HepG2 (cell line): ENCODE results near the gene QSOX2.

Experiments
- CEBPB ChIP-seq: IDR thresholded peaks from 2 replicates; pipeline ENCODE4 v1.6.1; 2011; ENCODE audit warnings: low read depth, low read length, improper control_type of control experiment, borderline replicate concordance
- CENPT ChIP-seq: sonication (generic); formaldehyde crosslinking; IDR thresholded peaks from 2 replicates; pipeline ENCODE4 v1.8.0; 2022; ENCODE audit warnings: low read depth, mild to moderate bottlenecking, moderate library complexity, missing genetic modification reagents
- CREB1 ChIP-seq, 2 experiments: fragments of 450-650 bp in 1 of 2; IDR thresholded peaks; 2 replicates each; pipeline ENCODE4 v1.6.1; 2016 to 2017; ENCODE audit warnings: control low read depth in 1 of 2, mild to moderate bottlenecking in 1 of 2, missing compliant biosample characterization in 1 of 2, missing genetic modification characterization in 1 of 2
- HNRNPH1 ChIP-seq: fragments of 200-400 bp; formaldehyde crosslinking; optimal IDR thresholded peaks from 2 replicates; pipeline ENCODE3; 2017; ENCODE audit warnings: mild to moderate bottlenecking, low read depth, low read length
- MYNN ChIP-seq: sonication (generic); formaldehyde crosslinking; IDR thresholded peaks from 2 replicates; pipeline ENCODE4 v1.4.0; 2020; ENCODE audit warnings: mild to moderate bottlenecking, low read depth, missing genetic modification reagents
- RXRA ChIP-seq: sonication (generic); formaldehyde crosslinking; IDR thresholded peaks from 2 replicates; pipeline ENCODE4 v1.5.1; 2020; ENCODE audit warnings: missing genetic modification reagents
- SIN3A ChIP-seq: IDR thresholded peaks from 2 replicates; pipeline ENCODE4 v1.6.1; 2011; ENCODE audit warnings: low read depth, mild to moderate bottlenecking, control low read depth, low read length, borderline replicate concordance
- ZBTB42 ChIP-seq: sonication (generic); formaldehyde crosslinking; IDR thresholded peaks from 2 replicates; pipeline ENCODE4 v1.5.0; 2020; ENCODE audit warnings: mild to moderate bottlenecking, missing genetic modification reagents
- TF ChIP-seq, protein P1 (sequence below), 2 experiments: IDR thresholded peaks; 2 replicates each; pipeline ENCODE4 v1.6.1; 2011 to 2012; ENCODE audit warnings: low read length in 2 of 2, borderline replicate concordance in 1 of 2, low read depth in 1 of 2, mild to moderate bottlenecking in 1 of 2, moderate library complexity in 1 of 2
- TF ChIP-seq, protein P2 (sequence below): sonication (generic); formaldehyde crosslinking; IDR thresholded peaks from 2 replicates; pipeline ENCODE4 v1.4.0; 2020; ENCODE audit warnings: mild to moderate bottlenecking, low read depth, missing genetic modification reagents
- TF ChIP-seq, protein P3 (sequence below), 2 experiments: sonication (generic) in 1 of 2; formaldehyde crosslinking in 1 of 2; IDR thresholded peaks; 2 replicates each; pipeline versions ENCODE4 v1.5.1 to v1.6.1; 2011 to 2020; ENCODE audit warnings: borderline replicate concordance in 1 of 2, low read depth in 1 of 2, low read length in 1 of 2, mild to moderate bottlenecking in 1 of 2, missing genetic modification reagents in 1 of 2, moderate library complexity in 1 of 2

DNA sequence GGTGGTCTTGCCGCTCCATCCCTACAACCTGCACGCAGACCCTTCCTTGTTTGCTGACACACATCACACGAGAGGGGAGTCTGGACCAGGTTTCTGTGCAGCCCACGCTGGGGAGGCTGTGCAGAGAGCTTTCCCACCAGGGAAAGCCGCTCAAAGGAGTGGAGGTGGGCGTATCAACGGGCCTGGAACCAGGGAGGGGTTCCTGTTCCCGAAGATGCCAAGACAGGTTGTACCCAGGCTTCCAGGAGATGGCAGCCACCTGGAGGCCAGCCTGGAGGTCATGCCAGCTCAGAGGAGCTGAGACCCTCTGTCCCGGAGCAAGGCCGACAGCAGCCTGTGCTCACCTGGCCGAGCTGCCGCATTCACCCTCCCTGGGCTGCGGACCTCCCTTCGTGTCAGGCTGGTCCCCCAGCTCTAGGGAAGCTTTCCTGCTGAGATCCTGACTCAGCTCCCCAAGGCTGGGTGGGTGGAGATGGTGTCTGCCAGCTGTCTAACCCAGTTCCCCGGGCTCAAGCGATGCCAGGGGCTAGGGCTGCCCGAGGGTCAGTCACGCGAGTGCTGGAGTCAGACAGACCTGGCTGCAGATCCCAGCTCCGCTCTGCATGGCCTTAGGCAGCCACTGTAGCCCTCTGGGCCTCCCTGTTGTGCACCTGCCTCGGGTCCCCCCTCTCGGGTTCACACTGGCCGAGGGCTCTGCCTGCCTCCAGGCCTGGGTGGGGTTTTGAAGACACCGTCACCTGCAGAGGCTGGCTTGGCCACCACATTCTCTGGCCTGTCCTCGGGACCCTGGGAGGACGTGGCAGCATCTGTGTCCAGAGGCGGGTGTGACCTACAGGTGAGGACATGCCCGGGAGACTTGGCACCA, 28.5 kb upstream of the QSOX2 start:
- TF ChIP-seq MYNN (CRISPR knock-in tag) (no peak), CEBPB (no peak), CENPT (CRISPR knock-in tag) (no peak), HNRNPH1 (no peak), CREB1 (IDR thresholded peaks at IDR 0.05) (no peak), CREB1 (CRISPR knock-in tag; IDR thresholded peaks at IDR 0.05) (no peak), RXRA (no peak), ZBTB42 (CRISPR knock-in tag) (no peak), SIN3A (no peak)
- TF ChIP-seq, protein P1, sequence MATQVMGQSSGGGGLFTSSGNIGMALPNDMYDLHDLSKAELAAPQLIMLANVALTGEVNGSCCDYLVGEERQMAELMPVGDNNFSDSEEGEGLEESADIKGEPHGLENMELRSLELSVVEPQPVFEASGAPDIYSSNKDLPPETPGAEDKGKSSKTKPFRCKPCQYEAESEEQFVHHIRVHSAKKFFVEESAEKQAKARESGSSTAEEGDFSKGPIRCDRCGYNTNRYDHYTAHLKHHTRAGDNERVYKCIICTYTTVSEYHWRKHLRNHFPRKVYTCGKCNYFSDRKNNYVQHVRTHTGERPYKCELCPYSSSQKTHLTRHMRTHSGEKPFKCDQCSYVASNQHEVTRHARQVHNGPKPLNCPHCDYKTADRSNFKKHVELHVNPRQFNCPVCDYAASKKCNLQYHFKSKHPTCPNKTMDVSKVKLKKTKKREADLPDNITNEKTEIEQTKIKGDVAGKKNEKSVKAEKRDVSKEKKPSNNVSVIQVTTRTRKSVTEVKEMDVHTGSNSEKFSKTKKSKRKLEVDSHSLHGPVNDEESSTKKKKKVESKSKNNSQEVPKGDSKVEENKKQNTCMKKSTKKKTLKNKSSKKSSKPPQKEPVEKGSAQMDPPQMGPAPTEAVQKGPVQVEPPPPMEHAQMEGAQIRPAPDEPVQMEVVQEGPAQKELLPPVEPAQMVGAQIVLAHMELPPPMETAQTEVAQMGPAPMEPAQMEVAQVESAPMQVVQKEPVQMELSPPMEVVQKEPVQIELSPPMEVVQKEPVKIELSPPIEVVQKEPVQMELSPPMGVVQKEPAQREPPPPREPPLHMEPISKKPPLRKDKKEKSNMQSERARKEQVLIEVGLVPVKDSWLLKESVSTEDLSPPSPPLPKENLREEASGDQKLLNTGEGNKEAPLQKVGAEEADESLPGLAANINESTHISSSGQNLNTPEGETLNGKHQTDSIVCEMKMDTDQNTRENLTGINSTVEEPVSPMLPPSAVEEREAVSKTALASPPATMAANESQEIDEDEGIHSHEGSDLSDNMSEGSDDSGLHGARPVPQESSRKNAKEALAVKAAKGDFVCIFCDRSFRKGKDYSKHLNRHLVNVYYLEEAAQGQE (IDR thresholded peaks at IDR 0.05; ENCODE audit: borderline replicate concordance in 1 of 2, low read depth in 1 of 2, low read length in 2 of 2), result no peak
- TF ChIP-seq, protein P2, sequence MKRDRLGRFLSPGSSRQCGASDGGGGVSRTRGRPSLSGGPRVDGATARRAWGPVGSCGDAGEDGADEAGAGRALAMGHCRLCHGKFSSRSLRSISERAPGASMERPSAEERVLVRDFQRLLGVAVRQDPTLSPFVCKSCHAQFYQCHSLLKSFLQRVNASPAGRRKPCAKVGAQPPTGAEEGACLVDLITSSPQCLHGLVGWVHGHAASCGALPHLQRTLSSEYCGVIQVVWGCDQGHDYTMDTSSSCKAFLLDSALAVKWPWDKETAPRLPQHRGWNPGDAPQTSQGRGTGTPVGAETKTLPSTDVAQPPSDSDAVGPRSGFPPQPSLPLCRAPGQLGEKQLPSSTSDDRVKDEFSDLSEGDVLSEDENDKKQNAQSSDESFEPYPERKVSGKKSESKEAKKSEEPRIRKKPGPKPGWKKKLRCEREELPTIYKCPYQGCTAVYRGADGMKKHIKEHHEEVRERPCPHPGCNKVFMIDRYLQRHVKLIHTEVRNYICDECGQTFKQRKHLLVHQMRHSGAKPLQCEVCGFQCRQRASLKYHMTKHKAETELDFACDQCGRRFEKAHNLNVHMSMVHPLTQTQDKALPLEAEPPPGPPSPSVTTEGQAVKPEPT, result no peak
- TF ChIP-seq, protein P3, sequence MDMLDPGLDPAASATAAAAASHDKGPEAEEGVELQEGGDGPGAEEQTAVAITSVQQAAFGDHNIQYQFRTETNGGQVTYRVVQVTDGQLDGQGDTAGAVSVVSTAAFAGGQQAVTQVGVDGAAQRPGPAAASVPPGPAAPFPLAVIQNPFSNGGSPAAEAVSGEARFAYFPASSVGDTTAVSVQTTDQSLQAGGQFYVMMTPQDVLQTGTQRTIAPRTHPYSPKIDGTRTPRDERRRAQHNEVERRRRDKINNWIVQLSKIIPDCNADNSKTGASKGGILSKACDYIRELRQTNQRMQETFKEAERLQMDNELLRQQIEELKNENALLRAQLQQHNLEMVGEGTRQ (IDR thresholded peaks at IDR 0.05; ENCODE audit: low read depth, low read length), result no peak
- TF ChIP-seq, protein P3 (CRISPR knock-in tag; IDR thresholded peaks at IDR 0.05; ENCODE audit: borderline replicate concordance), result no peak
